Neural cell (in vitro differentiated cells): Measurements from ENCODE around the gene RAB33B. TPM values are rescaled to one million over a fixed set of nuclear protein-coding genes. Genes with fewer than 3 reads are reported as not detected.

Experiments used
- H2AFZ ChIP-seq: fragments of 200-600, 300-800 bp; sonication (generic), shearing (Covaris generic); 2 replicates; pipeline ENCODE4 v1.6.0; 2014; ENCODE audit warnings: low read depth, mild to moderate bottlenecking, antibody characterized with exemption, low read length, moderate library complexity
- H3F3A ChIP-seq: fragments of 200-600 bp; shearing (Covaris generic); 2 replicates; pipeline ENCODE4 v1.6.1; 2016; ENCODE audit warnings: mild to moderate bottlenecking, moderate library complexity, mixed read lengths, antibody characterized with exemption, low read length; ENCODE audit not compliant: insufficient read depth, poor library complexity, severe bottlenecking
- H3K27ac ChIP-seq: fragments of 200-600, 300-800 bp; sonication (generic), shearing (Covaris generic); 2 replicates; pipeline ENCODE4 v1.5.1; 2014; ENCODE audit warnings: mild to moderate bottlenecking, low read length, moderate library complexity
- H3K27me3 ChIP-seq: fragments of 300-800, 200-600 bp; sonication (generic), shearing (Covaris generic); 2 replicates; pipeline ENCODE4 v1.6.0; 2014; ENCODE audit warnings: mild to moderate bottlenecking, low read depth, low read length, moderate library complexity; ENCODE audit not compliant: insufficient read depth
- H3K36me3 ChIP-seq: fragments of 300-800, 200-600 bp; sonication (generic), shearing (Covaris generic); 2 replicates; pipeline ENCODE4 v1.5.1; 2014; ENCODE audit warnings: mild to moderate bottlenecking, antibody characterized with exemption, low read length, moderate library complexity; ENCODE audit not compliant: insufficient read depth
- H3K4me2 ChIP-seq: fragments of 300-800, 200-600 bp; sonication (generic), shearing (Covaris generic); 2 replicates; pipeline ENCODE4 v1.6.0; 2014; ENCODE audit warnings: mild to moderate bottlenecking, low read length
- H3K4me3 ChIP-seq: fragments of 300-800, 200-600 bp; sonication (generic), shearing (Covaris generic); 2 replicates; pipeline ENCODE4 v1.5.1; 2014; ENCODE audit warnings: mild to moderate bottlenecking, low read length, moderate library complexity
- H3K79me2 ChIP-seq: fragments of 200-600 bp; shearing (Covaris generic); replicated peaks from 2 replicates; pipeline ENCODE4 v1.6.0; 2014; ENCODE audit warnings: mild to moderate bottlenecking, low read length, moderate library complexity; ENCODE audit not compliant: insufficient read depth
- H3K9ac ChIP-seq: fragments of 300-800, 200-600 bp; sonication (generic), shearing (Covaris generic); 2 replicates; pipeline ENCODE4 v1.6.1; 2016; ENCODE audit warnings: mild to moderate bottlenecking, low read length, mixed read lengths
- H3K9me2 ChIP-seq: fragments of 200-600 bp; shearing (Covaris generic); 2 replicates; pipeline ENCODE4 v1.6.1; 2016; ENCODE audit warnings: mild to moderate bottlenecking, low read length, mixed read lengths; ENCODE audit not compliant: insufficient read depth
- H3K9me3 ChIP-seq: fragments of 200-600, 300-800 bp; sonication (generic), shearing (Covaris generic); 2 replicates; pipeline ENCODE4 v1.6.1; 2016; ENCODE audit warnings: mild to moderate bottlenecking, mixed run types, low read length, moderate library complexity, mixed read lengths
- H4K20me1 ChIP-seq: fragments of 200-600 bp; shearing (Covaris generic); 2 replicates; pipeline ENCODE4 v1.6.1; 2016; ENCODE audit warnings: mild to moderate bottlenecking, mixed run types; ENCODE audit not compliant: insufficient read depth
- CTCF ChIP-seq: fragments of 450-650 bp; IDR thresholded peaks from 2 replicates; pipeline ENCODE4 v1.5.1; 2014; ENCODE audit warnings: antibody characterized with exemption, mild to moderate bottlenecking, moderate library complexity; ENCODE audit not compliant: poor library complexity, severe bottlenecking
- EP300 ChIP-seq: fragments of 450-650 bp; conservative IDR thresholded peaks from 2 replicates; pipeline ENCODE4 v1.6.1; 2014; ENCODE audit warnings: antibody characterized with exemption, mild to moderate bottlenecking, moderate library complexity; ENCODE audit not compliant: poor library complexity, severe bottlenecking
- EZH2 ChIP-seq: fragments of 200-600, 300-800 bp; shearing (Covaris generic), sonication (generic); IDR thresholded peaks from 2 replicates; pipeline ENCODE4 v1.6.1; 2014; ENCODE audit warnings: antibody characterized with exemption, low read length, borderline replicate concordance, mild to moderate bottlenecking; ENCODE audit not compliant: insufficient read depth, poor library complexity, severe bottlenecking
- MXI1 ChIP-seq: fragments of 450-650 bp; conservative IDR thresholded peaks from 2 replicates; pipeline ENCODE4 v1.6.1; 2014; ENCODE audit warnings: antibody characterized with exemption, mild to moderate bottlenecking; ENCODE audit not compliant: poor library complexity, severe bottlenecking
- POLR2AphosphoS5 ChIP-seq: IDR thresholded peaks from 2 replicates; pipeline ENCODE4 v1.6.1; 2012
- RAD21 ChIP-seq: fragments of 450-650 bp; conservative IDR thresholded peaks from 2 replicates; pipeline ENCODE4 v1.6.1; 2014; ENCODE audit warnings: antibody characterized with exemption, mild to moderate bottlenecking, moderate library complexity
- REST ChIP-seq: IDR thresholded peaks from 2 replicates; pipeline ENCODE4 v1.6.1; 2012; ENCODE audit warnings: borderline replicate concordance
- SMC3 ChIP-seq: fragments of 450-650 bp; conservative IDR thresholded peaks from 2 replicates; pipeline ENCODE4 v1.6.1; 2014; ENCODE audit warnings: antibody characterized with exemption, mild to moderate bottlenecking, moderate library complexity; ENCODE audit not compliant: poor library complexity
- TAF1 ChIP-seq: IDR thresholded peaks from 2 replicates; pipeline ENCODE4 v1.6.1; 2012; ENCODE audit warnings: low read depth
- polyA plus RNA-seq: library from polyadenylated mRNA; depleted of rRNA; stranded (reverse); fragments of >200 nt; gene quantifications from 2 replicates; pipeline ENCODE4 v1.2.3, GENCODE V29; 2014

RAB33B gene
- polyA plus RNA-seq, 1 donor from 2014 or later = 8.6 TPM

- H3K79me2 ChIP-seq = peaks cover under 1% of the 10 kb centered on the region
- TF ChIP-seq RAD21 (no peak), EP300 (no peak), REST (no peak), POLR2AphosphoS5 (no peak), MXI1 (no peak), TAF1 (no peak), SMC3 (no peak), CTCF (no peak), EZH2 (no peak)
These were observed 15.3 kb downstream of the RAB33B start for GRCh38 chr4:139469216-139469615.

GRCh38 chr4:139469869-139470268, 15.9 kb downstream of the RAB33B start:
- Histone ChIP-seq H4K20me1 (no peaks in the 10 kb centered on the region), H3K36me3 (peaks cover 12% of the 10 kb centered on the region), H3K9ac (no peak overlapping the region), H3K4me2 (no peak overlapping the region), H3K79me2 (no peaks in the 10 kb centered on the region), H3K9me3 (peaks cover 11% of the 10 kb centered on the region), H3K27ac (no peak overlapping the region), H3F3A (no peaks in the 10 kb centered on the region), H2AFZ (no peak overlapping the region), H3K9me2 (no peaks in the 10 kb centered on the region), H3K4me3 (no peak overlapping the region), H3K27me3 (no peaks in the 10 kb centered on the region)
- TF ChIP-seq EZH2 (no peak), CTCF (no peak), RAD21 (no peak), SMC3 (no peak), POLR2AphosphoS5 (no peak), REST (no peak), MXI1 (no peak), TAF1 (no peak), EP300 (no peak)

More at GRCh38 chr4:139469216-139469615, 15.3 kb downstream of the RAB33B start:
- H3K9me3 ChIP-seq = peaks cover 11% of the 10 kb centered on the region
- H3K27me3 ChIP-seq = no peaks in the 10 kb centered on the region
- H3K4me3 ChIP-seq = no peak overlapping the region
- no peaks in the 10 kb centered on the region for H4K20me1 ChIP-seq
- no peak overlapping the region for H2AFZ ChIP-seq
- no peaks in the 10 kb centered on the region for H3K9me2 ChIP-seq
- no peak overlapping the region for H3K9ac ChIP-seq
- H3F3A ChIP-seq = no peaks in the 10 kb centered on the region
- no peak overlapping the region for H3K27ac ChIP-seq
- no peak overlapping the region for H3K4me2 ChIP-seq
- peaks cover 12% of the 10 kb centered on the region for H3K36me3 ChIP-seq
